Measurements from ENCODE around the gene AOC3.

DNA sequence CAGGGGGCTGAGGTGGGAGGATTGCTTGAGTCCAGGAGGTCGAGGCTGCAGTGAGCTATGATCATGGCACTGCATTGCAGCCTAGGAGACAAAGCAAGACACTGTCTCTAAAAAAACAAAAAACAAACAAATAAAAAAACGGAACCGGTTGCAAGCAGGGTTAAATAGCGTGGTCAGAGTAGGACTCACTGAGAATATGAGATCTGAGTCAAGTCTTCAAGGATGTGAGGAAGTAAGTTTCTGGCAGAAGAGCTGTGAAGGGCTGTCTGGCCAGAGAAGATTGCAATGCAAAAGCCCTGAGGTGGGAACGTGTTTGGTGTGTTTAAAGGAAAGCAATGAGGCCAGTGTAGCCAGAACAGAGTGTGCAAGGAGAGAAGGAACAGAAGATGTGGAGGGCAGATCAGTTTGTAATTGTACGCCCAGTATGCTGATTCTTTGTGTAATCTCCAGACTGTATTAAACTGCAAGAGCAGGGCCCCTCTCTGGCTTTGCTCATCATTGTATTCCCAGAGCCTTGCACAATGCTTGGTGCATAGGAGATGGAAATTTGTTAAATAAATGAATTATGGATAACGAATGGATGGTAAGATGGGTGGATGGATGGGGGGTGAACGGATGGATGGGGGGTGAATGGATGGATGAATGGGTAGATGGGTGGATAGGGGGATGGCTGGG lies 55.9 kb downstream of the AOC3 start:
- TF ChIP-seq POLR2AphosphoS5 (IDR thresholded peaks at IDR 0.05; ENCODE audit: low read depth, low read length) (no peak), TAF1 (IDR thresholded peaks at IDR 0.05; ENCODE audit: borderline replicate concordance, insufficient read depth, low read length) (no peak), SIN3A (IDR thresholded peaks at IDR 0.05; ENCODE audit: borderline replicate concordance, insufficient read depth, low read length) (no peak)
- TF ChIP-seq, protein P1, sequence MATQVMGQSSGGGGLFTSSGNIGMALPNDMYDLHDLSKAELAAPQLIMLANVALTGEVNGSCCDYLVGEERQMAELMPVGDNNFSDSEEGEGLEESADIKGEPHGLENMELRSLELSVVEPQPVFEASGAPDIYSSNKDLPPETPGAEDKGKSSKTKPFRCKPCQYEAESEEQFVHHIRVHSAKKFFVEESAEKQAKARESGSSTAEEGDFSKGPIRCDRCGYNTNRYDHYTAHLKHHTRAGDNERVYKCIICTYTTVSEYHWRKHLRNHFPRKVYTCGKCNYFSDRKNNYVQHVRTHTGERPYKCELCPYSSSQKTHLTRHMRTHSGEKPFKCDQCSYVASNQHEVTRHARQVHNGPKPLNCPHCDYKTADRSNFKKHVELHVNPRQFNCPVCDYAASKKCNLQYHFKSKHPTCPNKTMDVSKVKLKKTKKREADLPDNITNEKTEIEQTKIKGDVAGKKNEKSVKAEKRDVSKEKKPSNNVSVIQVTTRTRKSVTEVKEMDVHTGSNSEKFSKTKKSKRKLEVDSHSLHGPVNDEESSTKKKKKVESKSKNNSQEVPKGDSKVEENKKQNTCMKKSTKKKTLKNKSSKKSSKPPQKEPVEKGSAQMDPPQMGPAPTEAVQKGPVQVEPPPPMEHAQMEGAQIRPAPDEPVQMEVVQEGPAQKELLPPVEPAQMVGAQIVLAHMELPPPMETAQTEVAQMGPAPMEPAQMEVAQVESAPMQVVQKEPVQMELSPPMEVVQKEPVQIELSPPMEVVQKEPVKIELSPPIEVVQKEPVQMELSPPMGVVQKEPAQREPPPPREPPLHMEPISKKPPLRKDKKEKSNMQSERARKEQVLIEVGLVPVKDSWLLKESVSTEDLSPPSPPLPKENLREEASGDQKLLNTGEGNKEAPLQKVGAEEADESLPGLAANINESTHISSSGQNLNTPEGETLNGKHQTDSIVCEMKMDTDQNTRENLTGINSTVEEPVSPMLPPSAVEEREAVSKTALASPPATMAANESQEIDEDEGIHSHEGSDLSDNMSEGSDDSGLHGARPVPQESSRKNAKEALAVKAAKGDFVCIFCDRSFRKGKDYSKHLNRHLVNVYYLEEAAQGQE (IDR thresholded peaks at IDR 0.05; ENCODE audit: insufficient read depth in 1 of 2, low read depth in 2 of 2, low read length in 2 of 2), result no peak
